Sigmoid colon (tissue), 7 donors: ENCODE measurements around the gene CITED1. TPM values are rescaled to one million over a fixed set of nuclear protein-coding genes. Genes with fewer than 3 reads are reported as not detected.

Experiments
- DNase-seq: peaks from one replicate; pipeline ENCODE4 v3.0.0-alpha.2; 2019
- H3K27ac ChIP-seq, 4 donors: fragments of 200-600 bp; sonication (generic); one replicate each; pipeline ENCODE4 v1.5.1; 2016 to 2019; ENCODE audit warnings: mild to moderate bottlenecking in 1 of 4
- H3K27me3 ChIP-seq, 3 donors: fragments of 200-600 bp; sonication (generic); one replicate each; pipeline ENCODE4 v1.5.1; 2019; ENCODE audit warnings: mild to moderate bottlenecking in 1 of 3
- H3K36me3 ChIP-seq, 4 donors: fragments of 200-600 bp; sonication (generic); one replicate each; pipeline ENCODE4 v1.5.1; 2016 to 2019
- H3K4me1 ChIP-seq, 4 donors: fragments of 200-600 bp; sonication (generic); one replicate each; pipeline ENCODE4 v1.5.1; 2017 to 2019
- H3K4me3 ChIP-seq, 4 donors: fragments of 200-600 bp; sonication (generic); one replicate each; pipeline ENCODE4 v1.5.1; 2017 to 2019; ENCODE audit warnings: mild to moderate bottlenecking in 2 of 4, moderate library complexity in 1 of 4
- H3K9me3 ChIP-seq, 4 donors: fragments of 200-600 bp in 3 of 4; sonication (generic) in 3 of 4; one replicate each; pipeline versions ENCODE4 v1.5.1 to v1.6.1; 2013 to 2019
- CTCF ChIP-seq, 4 experiments: fragments of 450-650 bp in 3 of 4; fragments of 200-600 bp in 1 of 4; IDR thresholded peaks; one replicate each; pipeline ENCODE4 v1.5.1; 2016 to 2019; ENCODE audit warnings: antibody characterized with exemption in 4 of 4, mild to moderate bottlenecking in 3 of 4, moderate library complexity in 2 of 4
- EP300 ChIP-seq, 4 donors: sonication (generic); formaldehyde crosslinking; IDR thresholded peaks; one replicate each; pipeline ENCODE4 v1.6.1; 2017; ENCODE audit warnings: antibody characterized with exemption in 4 of 4
- POLR2A ChIP-seq, 2 donors: fragments of 450-650 bp; IDR thresholded peaks; one replicate each; pipeline ENCODE4 v1.6.1; 2016; ENCODE audit warnings: antibody characterized with exemption in 2 of 2, mild to moderate bottlenecking in 2 of 2, moderate library complexity in 2 of 2
- POLR2AphosphoS5 ChIP-seq, 4 donors: sonication (generic); formaldehyde crosslinking; IDR thresholded peaks; one replicate each; pipeline ENCODE4 v1.6.1; 2017; ENCODE audit warnings: antibody characterized with exemption in 4 of 4
- WGBS, 2 donors: extraction: QIAGEN DNeasy Blood & Tissue Kit; methylation state at CpG; one replicate each; pipeline ENCODE4 v1.1.7; 2013; 5-methylcytosine and 5-hydroxymethylcytosine counted together
- intact Hi-C: fragments of 100-400 bp; cut with DNase I; formaldehyde crosslinking; loops from one replicate; pipeline ENCODE4 v1.15.1; 2023
- polyA plus RNA-seq, 3 donors: library from polyadenylated mRNA; stranded (reverse); fragments of 200-250 nt; gene quantifications; one replicate each; pipeline ENCODE4 v1.2.3, GENCODE V29; 2013
- total RNA-seq, 4 donors: library from RNA; depleted of rRNA; stranded (reverse); fragments of >200 nt; gene quantifications; one replicate each; pipeline ENCODE4 v1.1.0, GENCODE V29; 2016
- donor health status: healthy with polysubstance abuse.
- donor health status: Bipolar disorder and iron deficiency.
- donor health status: healthy.

CITED1 gene
- total and polyA plus RNA-seq, 7 donors = 0.52 to 2.4 (median 0.99) TPM; not detected in 4

GRCh38 chrX:72282302-72282701, 23.4 kb downstream of the CITED1 start:
- DNase-seq = no peak
- no peak overlapping the region for H3K4me3 ChIP-seq
- no peaks in the 10 kb centered on the region for H3K4me1 ChIP-seq
- 92 to 97% methylated on average over 1 of the region's 1 CpG for WGBS, 2 donors
- no peak for TF ChIP-seq POLR2AphosphoS5 (IDR thresholded peaks at IDR 0.05)
- no peak for TF ChIP-seq CTCF (IDR thresholded peaks at IDR 0.05)
- TF ChIP-seq EP300 (IDR thresholded peaks at IDR 0.05) = no peak
- TF ChIP-seq POLR2A (IDR thresholded peaks at IDR 0.05) = no peak
- no peaks in the 10 kb centered on the region for H3K36me3 ChIP-seq
- no peak overlapping the region for H3K27ac ChIP-seq
- no peaks in the 10 kb centered on the region for H3K9me3 ChIP-seq
- no peaks in the 10 kb centered on the region for H3K27me3 ChIP-seq
- intact Hi-C loops = no loop called here

GRCh38 chrX:72280321-72280845, 25.3 kb downstream of the CITED1 start:
- Histone ChIP-seq H3K4me3 (no peak overlapping the region), H3K36me3 (peaks cover 0 to 6% (median under 1%) of the 10 kb centered on the region in 4 donors), H3K27ac (no peak overlapping the region), H3K27me3 (no peaks in the 10 kb centered on the region), H3K9me3 (no peaks in the 10 kb centered on the region), H3K4me1 (peaks cover 0 to 15% (median 8%) of the 10 kb centered on the region in 4 donors)
- DNase-seq = no peak
- TF ChIP-seq POLR2A (IDR thresholded peaks at IDR 0.05) (no peak), EP300 (IDR thresholded peaks at IDR 0.05) (no peak), POLR2AphosphoS5 (IDR thresholded peaks at IDR 0.05) (no peak), CTCF (IDR thresholded peaks at IDR 0.05) (no peak)
- intact Hi-C loops = no loop called here
- WGBS, 2 donors = 70 to 85% methylated on average over 5 of the region's 5 CpGs

- peaks cover 0 to 26% (median 14%) of the 10 kb centered on the region in 4 donors for H3K4me1 ChIP-seq
- 1% methylated on average over 18 of the region's 18 CpGs for WGBS, 2 donors
- H3K4me3 ChIP-seq = peak overlapping the region; percentile 44 to 79 (median 64)
- H3K9me3 ChIP-seq = no peaks in the 10 kb centered on the region
- H3K36me3 ChIP-seq = peaks cover 11 to 43% (median 28%) of the 10 kb centered on the region in 4 donors
- TF ChIP-seq POLR2AphosphoS5 (IDR thresholded peaks at IDR 0.05) (no peak), CTCF (IDR thresholded peaks at IDR 0.05) (no peak), EP300 (IDR thresholded peaks at IDR 0.05) (no peak), POLR2A (IDR thresholded peaks at IDR 0.05) (no peak)
- DNase-seq = no peak
- H3K27ac ChIP-seq = peak overlapping the region; percentile 71 to 88 (median 86)
- no peaks in the 10 kb centered on the region for H3K27me3 ChIP-seq
- intact Hi-C loops = no loop called here
These were observed 29.2 kb downstream of the CITED1 start for GRCh38 chrX:72276478-72276953.

- no peak for TF ChIP-seq CTCF (IDR thresholded peaks at IDR 0.05)
- TF ChIP-seq EP300 (IDR thresholded peaks at IDR 0.05) = no peak
- no peak for TF ChIP-seq POLR2AphosphoS5 (IDR thresholded peaks at IDR 0.05)
- no peak for TF ChIP-seq POLR2A (IDR thresholded peaks at IDR 0.05)
- Histone ChIP-seq H3K4me3 (no peak overlapping the region), H3K4me1 (peaks cover 0 to 32% (median 14%) of the 10 kb centered on the region in 4 donors), H3K27ac (peak overlapping the region in 1 of 4 donors; percentile 15), H3K9me3 (no peaks in the 10 kb centered on the region), H3K27me3 (no peaks in the 10 kb centered on the region), H3K36me3 (peaks cover 19 to 59% (median 37%) of the 10 kb centered on the region in 4 donors)
- 12 to 53% methylated on average over 5 of the region's 5 CpGs for WGBS, 2 donors
- DNase-seq = no peak
- intact Hi-C loops = no loop called here
These were observed 31.2 kb downstream of the CITED1 start for GRCh38 chrX:72274526-72274925.

- no peak for DNase-seq
- Histone ChIP-seq H3K4me1 (peaks cover 0 to 32% (median 14%) of the 10 kb centered on the region in 4 donors), H3K4me3 (no peak overlapping the region), H3K27me3 (no peaks in the 10 kb centered on the region), H3K9me3 (no peaks in the 10 kb centered on the region), H3K27ac (no peak overlapping the region), H3K36me3 (peaks cover 19 to 59% (median 37%) of the 10 kb centered on the region in 4 donors)
- intact Hi-C loops = no loop called here
- TF ChIP-seq POLR2A (IDR thresholded peaks at IDR 0.05) (no peak), POLR2AphosphoS5 (IDR thresholded peaks at IDR 0.05) (no peak), CTCF (IDR thresholded peaks at IDR 0.05) (no peak), EP300 (IDR thresholded peaks at IDR 0.05) (no peak)
- 89% methylated on average over 6 of the region's 6 CpGs for WGBS, 2 donors
These were observed 32.0 kb downstream of the CITED1 start for GRCh38 chrX:72273718-72274117.
